CD4-positive, alpha-beta T cell treated with Interleukin-21 for 1 hour (primary cell): ENCODE results near the gene TANC2.

Experiments
- DNase-seq: peaks from one replicate; pipeline ENCODE4 v3.0.0-alpha.2; 2020

TANC2 gene

DNA sequence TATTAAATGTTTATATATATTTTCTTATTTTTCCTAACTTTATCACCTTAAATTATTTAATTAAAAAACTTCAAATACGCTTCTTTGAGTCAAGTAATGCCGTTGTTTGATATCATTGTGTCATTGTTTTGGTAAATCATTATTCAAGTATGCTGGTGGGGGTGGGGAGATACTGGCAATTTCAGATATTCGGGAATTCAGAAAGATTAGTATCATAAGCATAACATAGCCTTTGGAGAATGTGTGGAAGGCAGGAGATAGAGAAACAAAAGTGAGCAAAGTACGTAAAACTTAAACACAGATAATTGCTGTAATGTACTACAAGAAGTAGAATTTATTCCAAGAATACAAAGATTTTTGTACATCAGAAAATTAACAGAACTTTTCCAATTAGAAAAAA, 49.8 kb downstream of the TANC2 start:
- DNase-seq, result no peak
